GM12874 (cell line): ENCODE measurements around the gene TMEM97.

Experiments used
- TF ChIP-seq, protein P1 (sequence below): IDR thresholded peaks from 2 replicates; pipeline ENCODE4 v1.5.1; 2011; ENCODE audit warnings: low read depth, mild to moderate bottlenecking, control low read depth, low read length, moderate library complexity; ENCODE audit not compliant: insufficient read depth

TMEM97 gene

DNA sequence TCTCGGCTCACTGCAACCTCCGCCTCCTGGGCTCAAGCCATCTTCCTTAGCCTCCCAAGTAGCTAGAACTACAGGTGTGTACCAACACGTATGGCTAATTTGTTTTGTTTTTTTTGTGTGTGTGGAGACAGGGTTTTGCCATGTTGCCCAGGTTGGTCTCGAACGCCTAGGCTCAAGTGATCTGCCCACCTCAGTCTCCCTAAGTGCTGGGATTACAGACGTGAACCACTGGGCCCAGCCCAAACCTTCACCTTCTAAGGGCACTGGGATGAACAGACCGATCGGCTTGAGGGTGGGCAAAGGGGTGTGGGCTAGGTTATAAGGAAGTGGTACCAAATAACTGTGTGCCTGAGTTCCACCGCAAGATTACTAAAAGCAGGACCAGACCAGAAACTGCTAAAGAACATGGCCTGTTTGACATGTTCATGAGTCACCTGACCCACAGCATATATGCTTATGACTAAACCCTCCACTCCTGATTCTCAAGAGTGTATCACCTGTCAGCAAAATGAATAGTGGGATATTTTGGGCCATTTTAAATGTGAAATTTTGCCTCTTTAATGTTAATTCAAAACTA is 8.1 kb downstream of the TMEM97 start:
- TF ChIP-seq, protein P1, sequence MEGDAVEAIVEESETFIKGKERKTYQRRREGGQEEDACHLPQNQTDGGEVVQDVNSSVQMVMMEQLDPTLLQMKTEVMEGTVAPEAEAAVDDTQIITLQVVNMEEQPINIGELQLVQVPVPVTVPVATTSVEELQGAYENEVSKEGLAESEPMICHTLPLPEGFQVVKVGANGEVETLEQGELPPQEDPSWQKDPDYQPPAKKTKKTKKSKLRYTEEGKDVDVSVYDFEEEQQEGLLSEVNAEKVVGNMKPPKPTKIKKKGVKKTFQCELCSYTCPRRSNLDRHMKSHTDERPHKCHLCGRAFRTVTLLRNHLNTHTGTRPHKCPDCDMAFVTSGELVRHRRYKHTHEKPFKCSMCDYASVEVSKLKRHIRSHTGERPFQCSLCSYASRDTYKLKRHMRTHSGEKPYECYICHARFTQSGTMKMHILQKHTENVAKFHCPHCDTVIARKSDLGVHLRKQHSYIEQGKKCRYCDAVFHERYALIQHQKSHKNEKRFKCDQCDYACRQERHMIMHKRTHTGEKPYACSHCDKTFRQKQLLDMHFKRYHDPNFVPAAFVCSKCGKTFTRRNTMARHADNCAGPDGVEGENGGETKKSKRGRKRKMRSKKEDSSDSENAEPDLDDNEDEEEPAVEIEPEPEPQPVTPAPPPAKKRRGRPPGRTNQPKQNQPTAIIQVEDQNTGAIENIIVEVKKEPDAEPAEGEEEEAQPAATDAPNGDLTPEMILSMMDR = no peak

DNA sequence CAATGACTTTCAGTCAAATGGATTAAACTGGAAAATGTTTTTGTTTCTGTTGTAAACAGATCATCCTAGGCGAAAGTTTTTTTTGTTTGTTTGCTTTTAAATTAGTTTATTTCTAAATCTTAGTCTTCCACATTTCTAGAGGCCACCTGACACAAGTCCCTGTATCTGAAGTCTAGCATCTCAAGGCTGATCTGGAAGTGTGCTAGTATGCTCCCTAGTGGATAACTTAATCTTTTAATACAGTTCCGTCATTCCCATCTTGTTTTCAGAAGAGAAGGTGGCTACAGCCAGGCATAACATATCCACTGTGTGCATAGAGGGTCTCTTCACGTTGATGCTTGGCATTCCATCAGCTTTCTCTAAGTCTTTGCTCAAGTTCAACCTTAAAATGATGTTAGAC is 8.7 kb downstream of the TMEM97 start:
- TF ChIP-seq, protein P1 = no peak

DNA sequence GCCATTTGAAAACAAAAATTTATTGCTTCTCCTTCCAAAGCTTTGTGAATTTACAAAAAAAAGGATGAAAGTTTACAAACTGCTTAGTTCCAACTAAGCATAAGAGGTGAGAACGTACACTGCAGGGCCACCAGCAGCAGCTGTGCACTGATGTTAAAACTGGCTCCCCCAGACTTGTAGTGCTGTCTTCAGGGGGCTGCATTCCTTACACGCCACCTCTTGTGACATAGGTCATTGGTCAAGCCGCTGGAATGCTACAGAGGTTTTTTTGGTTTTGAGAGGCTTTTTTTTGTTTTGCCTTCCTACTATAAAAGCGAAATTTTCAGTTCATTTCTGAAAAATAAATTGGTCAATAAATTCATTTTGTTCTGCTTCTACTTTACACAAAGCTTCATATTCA is 9.3 kb downstream of the TMEM97 start:
- TF ChIP-seq, protein P1 = no peak

DNA sequence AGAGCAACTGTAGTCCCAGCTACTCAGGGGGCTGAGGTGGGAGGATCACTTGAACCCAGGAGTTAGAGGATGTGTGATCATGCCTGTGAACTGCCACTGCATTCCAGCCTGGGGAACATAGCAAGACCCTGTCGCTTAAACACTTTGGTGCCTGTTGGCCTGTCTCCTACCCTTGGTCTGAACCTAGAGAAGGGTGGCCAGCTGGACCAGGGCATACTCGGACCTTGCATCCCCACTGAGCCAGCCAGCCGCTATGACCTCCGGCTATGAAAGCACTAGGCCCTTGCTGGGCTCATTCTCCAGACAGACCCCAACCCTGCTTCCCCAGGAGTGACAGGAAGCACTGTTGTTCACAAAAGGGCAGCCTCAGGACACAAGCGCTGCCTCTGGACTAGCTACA is 11.7 kb downstream of the TMEM97 start:
- TF ChIP-seq, protein P1 = no peak

DNA sequence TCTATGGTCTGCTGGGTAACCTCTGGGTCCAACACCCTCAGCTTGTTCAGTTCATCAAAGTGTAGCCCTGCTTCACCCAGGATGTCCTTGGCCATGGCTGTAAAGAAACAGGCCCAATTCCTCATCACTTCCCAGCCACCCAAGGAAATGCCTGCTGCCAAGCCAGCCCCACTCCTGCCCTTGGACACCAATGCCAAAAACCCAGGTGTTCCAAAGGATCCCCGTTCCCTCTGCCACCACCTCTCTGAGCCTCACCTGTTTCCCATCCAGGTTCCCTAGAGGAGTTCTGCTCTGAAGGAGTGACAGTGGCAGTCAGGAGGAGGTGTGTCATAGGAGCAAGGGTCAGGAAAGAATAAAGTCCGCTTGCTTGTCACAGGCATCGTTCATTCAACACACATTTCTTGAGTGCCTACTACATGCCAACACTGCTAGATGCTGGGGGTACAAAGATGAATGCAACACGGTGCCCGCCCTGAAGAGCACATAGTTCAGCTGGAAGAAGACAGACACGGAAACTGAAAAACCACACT is 13.0 kb downstream of the TMEM97 start:
- TF ChIP-seq, protein P1 = no peak

DNA sequence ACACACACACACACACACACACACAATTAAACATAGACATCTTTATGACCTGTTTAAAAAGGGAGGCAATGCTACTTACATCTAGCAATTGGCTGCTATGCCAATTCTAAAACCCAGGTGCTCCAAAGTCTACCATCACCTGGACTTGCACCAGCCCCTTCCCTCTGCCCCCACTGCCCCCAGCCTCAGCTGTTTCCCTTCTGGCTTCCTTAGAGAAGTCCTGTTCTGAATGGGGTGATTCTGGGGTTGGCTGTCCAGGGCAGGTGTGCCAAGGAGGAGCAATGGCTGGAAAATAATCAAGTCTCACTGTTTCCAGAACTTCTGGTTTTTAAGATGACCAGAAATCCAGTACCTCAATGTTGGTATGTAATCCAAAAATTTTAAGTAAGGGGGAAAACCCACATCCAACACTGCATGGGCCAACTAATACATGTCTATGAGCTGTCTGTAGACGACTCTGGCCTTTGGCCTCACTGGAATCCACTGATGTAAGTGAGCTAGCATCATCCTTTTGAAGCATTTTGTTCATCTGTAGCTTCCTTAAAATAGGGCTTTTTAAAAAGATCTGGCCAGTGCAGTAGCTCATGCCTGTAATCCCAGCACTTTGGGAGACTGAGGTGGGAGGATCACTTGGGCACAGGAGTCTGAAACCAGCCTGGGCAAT is 14.2 kb downstream of the TMEM97 start:
- TF ChIP-seq, protein P1 = no peak

DNA sequence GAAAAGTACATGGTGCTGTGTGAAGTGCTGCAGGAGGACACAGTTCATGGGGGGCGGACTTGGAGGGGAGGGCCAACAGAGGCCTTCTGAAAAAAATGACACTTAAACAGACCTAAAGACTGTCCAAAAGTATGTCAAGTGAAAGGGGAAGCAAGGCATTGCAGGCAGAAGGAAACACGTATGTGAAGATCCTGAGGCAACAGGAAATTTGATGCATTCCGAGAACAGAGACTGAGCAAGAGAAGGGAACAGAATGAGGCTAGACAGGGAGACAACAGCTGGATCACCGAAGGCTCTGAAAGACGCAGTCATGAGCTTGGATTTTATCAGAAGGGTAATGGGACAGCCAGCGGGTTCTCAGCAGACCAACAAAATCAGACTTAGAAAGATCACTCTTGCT is 15.2 kb downstream of the TMEM97 start:
- TF ChIP-seq, protein P1 = no peak
